ENCODE data around the gene UBAC2.

The UBAC2 gene

DNA sequence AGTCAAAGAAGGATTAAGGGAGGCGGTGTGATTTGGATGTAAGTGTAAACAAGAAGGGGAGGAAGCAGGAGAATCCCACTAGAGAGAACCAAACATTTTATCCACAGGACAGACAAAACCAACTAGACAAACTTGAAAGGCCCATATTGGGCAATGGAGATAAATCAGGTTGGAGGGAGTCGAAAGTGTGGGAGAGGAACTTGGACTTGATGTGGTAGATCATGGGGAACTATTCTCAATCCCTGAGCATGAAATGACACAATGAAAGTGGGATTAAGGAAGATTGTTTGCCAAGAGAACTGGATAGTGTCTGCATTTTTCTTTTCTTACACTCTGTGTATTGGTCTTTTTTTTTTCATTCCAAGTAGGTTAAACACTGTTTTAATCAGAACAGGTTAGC is 88.6 kb downstream of the UBAC2 start:
- no peak for TF ChIP-seq ZNF274 (IDR thresholded peaks at IDR 0.05; ENCODE audit: low read depth, low read length)
- no peak overlapping the region for H3K4me3 ChIP-seq (ENCODE audit: low read length)

DNA sequence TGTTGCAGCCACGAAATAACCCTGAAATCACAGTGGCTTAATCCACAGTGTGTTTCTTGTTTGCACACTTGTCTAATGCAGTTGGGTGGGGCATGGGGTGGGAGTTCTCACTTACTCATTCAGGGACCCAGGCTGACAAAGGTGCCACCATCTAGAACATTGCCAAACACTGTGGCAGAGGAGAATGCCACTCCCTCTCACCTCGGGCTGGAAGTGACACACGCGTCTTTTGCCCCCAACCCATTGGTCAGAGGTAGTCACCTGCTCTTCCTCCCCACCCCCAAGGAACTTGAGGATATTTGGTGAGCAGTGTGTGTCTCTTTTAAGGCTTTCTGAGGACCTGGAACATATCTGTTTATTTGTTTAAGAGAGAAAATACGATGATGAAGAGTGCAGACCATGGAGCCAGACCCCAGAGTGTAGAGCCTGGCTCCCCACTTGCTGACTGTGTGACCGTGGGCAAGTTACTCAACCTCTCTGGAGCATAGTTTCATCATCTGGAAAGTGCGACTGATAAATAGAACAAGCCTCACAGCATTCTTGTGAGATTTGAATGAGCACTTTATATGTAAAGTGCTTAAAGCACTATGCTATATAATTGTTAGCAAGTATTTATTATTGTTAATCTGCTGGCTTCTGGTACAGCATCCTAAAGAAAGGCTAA is 89.2 kb downstream of the UBAC2 start:
- H3K4me3 ChIP-seq (ENCODE audit: low read length), result no peak overlapping the region
- TF ChIP-seq ZNF274 (IDR thresholded peaks at IDR 0.05; ENCODE audit: low read depth, low read length), result no peak

DNA sequence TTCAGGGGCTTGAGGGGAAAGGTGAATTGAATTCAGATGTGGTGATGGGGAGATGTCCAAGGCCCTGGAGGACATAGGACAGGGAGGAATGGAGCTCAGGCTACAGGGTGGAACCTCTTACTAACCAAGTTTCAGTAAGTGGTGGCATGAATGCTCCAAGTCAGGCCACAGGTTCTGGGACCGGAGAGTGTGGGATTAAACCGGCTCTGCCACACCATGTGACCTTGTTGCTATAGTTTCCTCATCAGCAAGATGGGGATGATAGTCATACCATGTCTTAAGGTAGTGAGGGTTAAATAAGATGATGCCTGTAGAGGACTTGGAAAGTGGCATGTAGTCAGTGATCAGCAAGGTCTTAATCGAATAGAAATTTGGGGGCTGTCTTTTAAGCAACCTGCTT is 90.2 kb downstream of the UBAC2 start:
- H3K4me3 ChIP-seq (ENCODE audit: low read length), result no peak overlapping the region

DNA sequence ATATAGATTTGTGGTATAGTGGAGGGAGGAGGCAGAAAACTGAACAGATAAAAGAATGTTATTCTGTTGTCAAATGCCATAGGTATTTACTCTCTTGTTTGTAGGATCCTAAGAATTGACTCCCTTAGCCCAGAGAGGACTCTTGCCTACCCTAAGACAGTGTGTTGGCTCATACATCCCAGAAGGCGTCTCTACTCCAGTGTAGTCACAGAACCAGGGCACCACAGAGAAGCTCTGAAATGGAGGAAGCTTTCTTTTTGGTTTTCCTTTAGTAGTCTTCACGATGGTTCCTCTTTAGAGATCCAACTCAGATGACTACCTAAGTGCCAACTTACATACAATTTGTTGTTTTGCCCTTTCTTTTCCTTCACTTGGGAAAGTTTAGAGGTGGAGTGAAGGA is 92.5 kb downstream of the UBAC2 start:
- H3K4me3 ChIP-seq (ENCODE audit: low read length), result no peak overlapping the region
- no peak for TF ChIP-seq ZNF274 (IDR thresholded peaks at IDR 0.05; ENCODE audit: low read depth, low read length)

More for the DNA sequence above, 90.2 kb downstream of the UBAC2 start:
- no peak for TF ChIP-seq ZNF274 (IDR thresholded peaks at IDR 0.05; ENCODE audit: low read depth, low read length)

DNA sequence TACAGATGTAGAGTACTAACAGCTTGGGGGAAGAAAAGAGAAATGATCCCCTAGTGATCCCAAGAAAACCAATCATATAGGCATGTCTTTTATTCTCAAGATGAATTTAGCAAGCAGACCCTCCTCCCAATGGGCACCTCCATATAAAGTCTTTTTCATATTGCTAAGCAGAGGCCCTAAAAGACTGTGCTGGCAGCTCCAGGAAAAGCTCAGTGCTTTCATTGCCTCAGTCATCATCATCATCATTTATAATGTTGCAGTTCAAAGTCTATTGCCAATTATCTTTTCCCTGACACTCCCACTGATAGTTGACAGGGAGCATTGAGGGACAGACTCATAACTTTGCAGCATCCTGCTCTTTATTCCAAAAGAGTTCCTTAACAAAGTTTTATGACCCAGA is 93.5 kb downstream of the UBAC2 start:
- H3K4me3 ChIP-seq (ENCODE audit: low read length), result no peak overlapping the region
- TF ChIP-seq ZNF274 (IDR thresholded peaks at IDR 0.05; ENCODE audit: low read depth, low read length), result no peak

DNA sequence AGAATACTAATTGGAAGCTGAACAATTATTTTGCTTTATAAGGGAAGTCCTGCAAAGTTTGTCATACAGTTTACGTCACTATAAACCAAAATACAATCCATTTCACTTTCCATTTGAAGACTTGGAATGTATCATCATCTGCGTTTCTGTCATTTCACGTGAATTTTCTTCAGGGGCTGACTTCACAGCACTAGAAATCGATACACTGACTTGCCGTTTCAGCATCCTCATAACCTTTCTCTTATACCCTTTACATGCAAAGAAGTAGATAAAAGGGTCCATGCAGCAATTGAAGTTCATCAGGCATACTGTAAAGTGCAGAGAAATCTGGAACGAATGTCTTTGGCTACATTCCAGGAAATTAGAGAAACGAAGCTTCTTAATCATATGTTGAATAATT is 94.3 kb downstream of the UBAC2 start:
- no peak for TF ChIP-seq ZNF274 (IDR thresholded peaks at IDR 0.05; ENCODE audit: low read depth, low read length)
- no peak overlapping the region for H3K4me3 ChIP-seq (ENCODE audit: low read length)

DNA sequence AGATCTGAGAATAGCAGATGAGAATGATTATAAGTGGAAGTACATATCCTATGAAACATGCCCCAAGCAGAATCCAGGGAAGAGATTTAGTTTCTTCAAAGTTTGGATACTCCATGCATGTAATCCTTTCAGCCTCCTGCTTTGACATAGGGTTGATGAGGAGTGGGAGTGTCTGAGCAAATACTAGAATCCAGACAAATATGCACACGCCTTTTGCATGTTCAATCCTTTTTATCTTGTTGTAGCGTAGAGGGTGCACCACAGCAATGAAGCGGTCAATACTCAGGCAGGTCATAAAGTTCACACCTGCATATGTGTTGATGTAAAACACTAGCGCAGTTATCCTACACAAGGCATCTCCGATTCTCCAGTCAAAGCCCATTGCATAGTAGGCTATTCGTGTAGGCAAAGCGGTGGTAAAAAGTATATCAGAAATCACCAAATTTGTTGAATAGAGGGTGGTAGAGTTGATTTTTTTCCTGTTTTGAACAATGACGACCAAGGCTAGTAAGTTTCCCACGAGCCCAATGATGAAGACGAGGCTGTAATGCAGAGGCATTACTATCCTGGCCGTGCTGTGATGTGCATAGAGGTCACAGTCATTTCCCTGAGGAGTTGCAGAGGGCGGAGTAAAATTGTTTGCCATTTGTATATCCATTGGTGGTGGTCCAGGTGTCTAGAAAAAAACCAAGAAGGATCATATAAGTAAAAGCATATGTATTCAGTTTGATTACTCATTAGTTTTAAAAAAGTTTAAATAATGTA is 95.0 kb downstream of the UBAC2 start:
- H3K4me3 ChIP-seq (ENCODE audit: low read length), result peak overlapping the region; percentile 53; the same call in 1 of the 2 replicates
- TF ChIP-seq ZNF274 (IDR thresholded peaks at IDR 0.05; ENCODE audit: low read depth, low read length), result no peak

DNA sequence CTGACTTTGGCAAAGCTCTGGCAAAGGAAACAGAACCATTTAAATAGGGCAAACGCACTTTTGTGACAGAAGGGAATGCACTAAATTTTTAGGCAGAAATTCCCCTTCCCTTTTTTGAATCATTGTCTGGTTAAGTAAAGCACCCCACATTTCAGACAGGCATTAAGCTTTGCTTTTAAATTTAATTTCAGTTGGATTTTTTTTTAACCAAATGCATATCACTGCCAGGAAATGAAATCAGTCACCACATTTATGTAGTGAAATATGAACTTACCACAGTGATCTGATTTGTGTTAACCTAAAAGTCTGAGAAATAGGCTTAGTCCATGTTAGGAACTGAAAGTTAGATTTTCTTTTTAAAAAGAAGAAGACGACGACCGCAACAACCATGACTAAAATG is 95.7 kb downstream of the UBAC2 start:
- TF ChIP-seq ZNF274 (IDR thresholded peaks at IDR 0.05; ENCODE audit: low read depth, low read length), result no peak
- H3K4me3 ChIP-seq (ENCODE audit: low read length), result no peak overlapping the region; the same call in 1 of the 2 replicates

DNA sequence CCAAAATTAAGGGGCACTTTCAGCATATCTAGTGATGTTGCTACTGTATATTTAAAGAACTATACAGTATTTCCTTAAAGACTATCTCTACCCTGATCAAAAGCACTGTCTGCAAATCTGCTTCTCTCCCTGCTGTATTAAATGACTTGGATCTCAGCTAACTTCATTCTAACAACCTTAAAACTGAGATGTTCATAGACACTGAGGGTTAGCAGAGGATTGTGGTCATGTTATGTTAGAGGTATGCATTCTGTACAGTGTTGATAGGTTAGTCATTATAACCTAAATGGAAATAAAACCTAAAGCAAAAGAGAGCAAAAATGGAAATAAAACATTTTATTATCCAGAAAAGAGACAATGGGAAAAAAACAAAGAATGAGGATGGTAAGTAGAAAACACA is 96.7 kb downstream of the UBAC2 start:
- peak overlapping the region; percentile 36; the same call in 1 of the 2 replicates for H3K4me3 ChIP-seq (ENCODE audit: low read length)
- no peak for TF ChIP-seq ZNF274 (IDR thresholded peaks at IDR 0.05; ENCODE audit: low read depth, low read length)

DNA sequence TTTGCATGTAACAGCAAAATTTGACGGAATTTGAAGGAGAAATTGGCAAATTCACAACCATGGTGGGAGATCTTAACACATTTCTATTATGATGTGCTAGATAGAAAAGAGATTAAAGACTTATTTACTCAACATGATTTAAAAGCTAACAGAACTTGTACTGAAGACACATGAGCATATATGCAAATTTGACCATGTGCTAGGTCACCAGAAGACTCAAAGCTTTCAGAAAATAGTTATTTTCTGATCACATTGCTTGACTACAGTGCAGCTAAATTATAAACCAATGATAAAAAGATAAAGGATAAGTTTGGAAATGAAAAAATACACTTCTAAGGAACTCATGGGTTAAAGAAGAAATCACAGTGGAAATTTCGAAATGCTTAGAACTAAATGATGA is 97.4 kb downstream of the UBAC2 start:
- no peak for TF ChIP-seq ZNF274 (IDR thresholded peaks at IDR 0.05; ENCODE audit: low read depth, low read length)
- no peak overlapping the region; the same call in 1 of the 2 replicates for H3K4me3 ChIP-seq (ENCODE audit: low read length)

DNA sequence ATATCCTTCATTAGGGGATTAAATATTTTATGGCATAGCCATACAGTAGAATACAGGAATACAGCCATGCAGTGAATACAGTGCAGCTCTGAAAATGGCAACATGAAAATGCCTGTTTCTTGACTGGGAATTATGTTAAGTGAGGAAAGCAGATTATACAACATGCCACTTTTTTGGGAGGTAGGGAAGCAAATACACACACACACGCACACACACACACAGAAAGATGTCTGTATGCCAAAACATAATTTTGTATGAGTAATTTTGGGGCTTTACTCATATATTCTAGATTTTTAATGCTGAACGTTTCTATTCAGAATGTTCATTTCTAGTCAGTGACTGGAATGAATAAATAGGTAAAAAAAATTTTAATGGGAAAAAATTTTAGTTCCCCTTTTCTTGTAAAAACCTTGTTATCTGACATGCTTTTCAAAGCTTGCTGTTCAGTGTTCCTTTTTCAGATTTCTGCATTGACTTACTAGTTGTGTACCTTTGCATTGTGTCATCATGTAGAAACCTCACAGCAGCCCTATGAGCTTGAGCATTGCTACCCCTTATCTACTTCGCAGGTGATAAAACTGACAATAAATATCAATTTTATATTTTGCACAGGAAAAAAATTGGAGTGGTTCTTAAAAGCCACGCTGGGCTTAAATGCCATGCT is 98.7 kb downstream of the UBAC2 start:
- TF ChIP-seq ZNF274 (IDR thresholded peaks at IDR 0.05; ENCODE audit: low read depth, low read length), result no peak
- H3K4me3 ChIP-seq (ENCODE audit: low read length), result peak overlapping the region; percentile 1

DNA sequence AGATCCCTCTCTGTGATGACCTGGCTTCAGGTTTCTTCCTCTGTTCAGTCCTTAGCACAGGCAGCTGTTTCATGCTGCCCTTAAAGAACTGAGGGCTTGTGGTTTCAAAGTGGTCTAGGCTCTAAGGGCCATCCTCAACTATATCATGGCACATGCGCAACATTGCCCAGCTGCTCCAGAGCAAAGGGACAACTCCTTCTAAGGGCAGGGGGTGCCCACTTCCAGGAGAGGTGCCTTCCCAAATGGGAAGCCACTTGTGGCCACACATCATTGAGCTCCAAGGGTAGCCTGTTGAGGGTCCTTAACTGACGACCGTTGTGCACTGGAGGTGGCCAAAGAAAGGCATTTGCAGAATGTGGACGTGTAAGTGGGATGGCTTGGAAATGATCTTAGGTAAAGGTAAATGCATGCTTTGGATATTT is 99.3 kb downstream of the UBAC2 start:
- TF ChIP-seq ZNF274 (IDR thresholded peaks at IDR 0.05; ENCODE audit: low read depth, low read length), result no peak
- H3K4me3 ChIP-seq (ENCODE audit: low read length), result peak overlapping the region; percentile 1

DNA sequence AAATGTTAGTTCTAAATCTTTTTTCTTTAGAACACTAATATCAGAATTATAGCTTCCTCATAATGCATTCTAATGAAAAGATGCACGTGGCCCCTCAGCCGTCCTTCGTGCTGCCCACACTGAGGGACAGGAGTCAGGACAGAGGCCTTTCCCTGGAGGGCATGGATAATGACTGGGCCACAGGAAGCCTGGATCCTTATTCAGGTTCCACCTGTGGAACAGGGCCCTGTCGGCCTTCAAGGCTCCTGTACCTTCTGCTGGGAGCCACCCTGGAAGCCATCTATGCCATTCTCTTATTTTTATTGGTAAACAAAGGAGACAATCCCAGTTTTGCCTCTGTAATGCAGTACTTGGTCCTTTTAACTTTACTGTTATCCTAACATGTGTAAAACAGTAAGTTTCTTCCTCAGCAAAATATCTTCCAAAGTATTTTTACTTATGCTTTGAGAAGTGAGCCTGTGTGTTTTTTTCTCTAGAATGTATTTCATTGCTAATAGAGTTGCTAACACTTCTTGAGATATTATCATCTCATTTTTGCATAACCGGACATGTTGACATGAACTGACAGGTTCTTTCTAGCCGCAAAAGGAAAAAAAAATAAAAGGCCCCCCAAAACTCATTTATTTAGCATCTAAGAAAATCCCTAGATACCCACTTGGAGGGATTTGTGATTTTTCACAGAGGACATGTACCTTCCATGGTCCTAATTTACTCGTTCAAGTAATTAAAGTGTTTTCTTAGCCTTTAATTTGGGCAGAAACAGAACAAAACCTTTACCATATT is 100.6 kb downstream of the UBAC2 start:
- H3K4me3 ChIP-seq (ENCODE audit: low read length), result peak overlapping the region; percentile 71
- TF ChIP-seq ZNF274 (IDR thresholded peaks at IDR 0.05; ENCODE audit: low read depth, low read length), result no peak
